ENCODE results near the gene TBC1D22A. TPM values are rescaled to one million over a fixed set of nuclear protein-coding genes. Genes with fewer than 3 reads are reported as not detected.

TBC1D22A gene
- total RNA-seq, 4 donors from 2014 or later: 10.8 to 32.2 (median 22.3) TPM

- TF ChIP-seq, protein P1, sequence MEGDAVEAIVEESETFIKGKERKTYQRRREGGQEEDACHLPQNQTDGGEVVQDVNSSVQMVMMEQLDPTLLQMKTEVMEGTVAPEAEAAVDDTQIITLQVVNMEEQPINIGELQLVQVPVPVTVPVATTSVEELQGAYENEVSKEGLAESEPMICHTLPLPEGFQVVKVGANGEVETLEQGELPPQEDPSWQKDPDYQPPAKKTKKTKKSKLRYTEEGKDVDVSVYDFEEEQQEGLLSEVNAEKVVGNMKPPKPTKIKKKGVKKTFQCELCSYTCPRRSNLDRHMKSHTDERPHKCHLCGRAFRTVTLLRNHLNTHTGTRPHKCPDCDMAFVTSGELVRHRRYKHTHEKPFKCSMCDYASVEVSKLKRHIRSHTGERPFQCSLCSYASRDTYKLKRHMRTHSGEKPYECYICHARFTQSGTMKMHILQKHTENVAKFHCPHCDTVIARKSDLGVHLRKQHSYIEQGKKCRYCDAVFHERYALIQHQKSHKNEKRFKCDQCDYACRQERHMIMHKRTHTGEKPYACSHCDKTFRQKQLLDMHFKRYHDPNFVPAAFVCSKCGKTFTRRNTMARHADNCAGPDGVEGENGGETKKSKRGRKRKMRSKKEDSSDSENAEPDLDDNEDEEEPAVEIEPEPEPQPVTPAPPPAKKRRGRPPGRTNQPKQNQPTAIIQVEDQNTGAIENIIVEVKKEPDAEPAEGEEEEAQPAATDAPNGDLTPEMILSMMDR (IDR thresholded peaks at IDR 0.05; ENCODE audit: low read depth): no peak
Observed at GRCh38 chr22:47098121-47098520, 335.7 kb downstream of the TBC1D22A start.

- TF ChIP-seq, protein P1 (IDR thresholded peaks at IDR 0.05; ENCODE audit: low read depth): no peak
Observed at GRCh38 chr22:47098554-47098953, 336.1 kb downstream of the TBC1D22A start.

DNA sequence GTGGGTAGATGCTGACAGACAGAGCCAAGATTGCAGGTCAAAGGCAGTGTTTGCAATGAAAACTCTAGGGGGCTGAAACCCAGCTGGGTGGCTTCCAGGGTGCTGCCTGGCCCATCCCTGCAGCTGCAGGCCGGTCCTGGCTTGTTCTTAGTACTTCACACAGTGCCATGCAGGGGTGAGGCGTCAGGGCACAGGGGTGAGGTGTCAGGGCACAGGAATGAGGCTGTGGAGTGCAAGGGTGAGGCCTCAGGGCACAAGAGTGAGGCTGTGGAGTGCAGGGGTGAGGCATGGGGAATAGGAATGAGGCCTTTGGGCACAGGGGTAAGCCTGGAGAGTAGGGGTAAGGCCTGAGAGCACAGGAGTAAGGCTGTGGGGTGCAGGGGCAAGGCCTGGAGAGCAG lies 337.6 kb downstream of the TBC1D22A start:
- TF ChIP-seq, protein P1 (IDR thresholded peaks at IDR 0.05; ENCODE audit: low read depth): no peak

- TF ChIP-seq, protein P1 (IDR thresholded peaks at IDR 0.05; ENCODE audit: low read depth): no peak
Observed at GRCh38 chr22:47100646-47101200, 338.3 kb downstream of the TBC1D22A start.

- TF ChIP-seq, protein P1 (IDR thresholded peaks at IDR 0.05; ENCODE audit: low read depth): no peak
Observed at GRCh38 chr22:47101321-47101885, 339.0 kb downstream of the TBC1D22A start.

DNA sequence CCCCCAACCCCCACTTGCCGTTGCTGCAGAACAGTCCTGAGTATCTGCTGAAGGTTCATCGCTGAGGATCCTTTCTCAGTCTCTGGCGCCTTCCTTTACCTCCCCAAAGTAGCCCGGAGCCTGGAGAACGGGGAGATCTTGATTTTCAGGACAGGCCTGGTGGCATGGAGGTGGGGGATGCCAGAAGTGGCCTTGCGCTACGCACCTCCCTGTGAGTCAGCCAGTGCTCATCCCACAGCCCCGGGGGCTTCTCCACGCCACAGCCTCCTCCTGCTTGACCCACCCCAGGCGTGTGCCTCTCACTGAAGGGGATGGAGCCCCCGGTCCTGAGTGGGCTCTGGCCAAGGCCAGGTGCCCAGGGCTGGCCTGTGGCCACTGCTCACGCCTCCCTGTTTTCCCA lies 339.6 kb downstream of the TBC1D22A start:
- TF ChIP-seq, protein P1 (IDR thresholded peaks at IDR 0.05; ENCODE audit: low read depth): no peak

- TF ChIP-seq, protein P1 (IDR thresholded peaks at IDR 0.05; ENCODE audit: low read depth): no peak
Observed at GRCh38 chr22:47102648-47103047, 340.2 kb downstream of the TBC1D22A start.
